22Rv1 (cell line): ENCODE data around the gene OR2T2.
"Not testable (repeated sequence)": the region's sequence is repeated elsewhere in the genome, so short reads cannot be mapped to it uniquely, and the experiment has no call there.

ENCODE experiments used
- ZFX ChIP-seq: fragments of 450-650 bp; IDR thresholded peaks from 2 replicates; pipeline ENCODE4 v1.6.1; 2017; ENCODE audit warnings: antibody characterized with exemption, borderline replicate concordance
- TF ChIP-seq, protein P1 (sequence below): fragments of 450-650 bp; IDR thresholded peaks from 2 replicates; pipeline ENCODE4 v1.5.1; 2017; ENCODE audit warnings: mild to moderate bottlenecking

DNA sequence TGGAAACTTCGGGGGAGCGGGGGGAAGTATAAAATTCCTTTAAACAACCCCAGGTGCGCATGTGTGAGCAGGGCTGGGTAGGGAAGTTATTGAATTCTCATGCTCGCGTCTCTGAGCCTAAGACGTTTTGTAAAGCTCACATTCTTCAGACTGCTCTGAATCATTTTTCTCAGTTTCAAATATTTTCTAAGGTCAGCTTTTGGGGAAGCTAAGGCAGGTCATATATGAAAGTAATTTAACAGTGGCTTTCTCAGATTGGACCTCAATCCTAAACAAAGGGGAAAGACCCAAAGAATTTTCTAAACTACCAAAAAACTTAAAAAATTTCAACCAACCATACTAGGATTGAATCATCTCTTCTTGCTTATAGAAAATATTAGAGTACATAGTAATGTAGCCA, 10.5 kb upstream of the OR2T2 start:
- TF ChIP-seq, protein P1, sequence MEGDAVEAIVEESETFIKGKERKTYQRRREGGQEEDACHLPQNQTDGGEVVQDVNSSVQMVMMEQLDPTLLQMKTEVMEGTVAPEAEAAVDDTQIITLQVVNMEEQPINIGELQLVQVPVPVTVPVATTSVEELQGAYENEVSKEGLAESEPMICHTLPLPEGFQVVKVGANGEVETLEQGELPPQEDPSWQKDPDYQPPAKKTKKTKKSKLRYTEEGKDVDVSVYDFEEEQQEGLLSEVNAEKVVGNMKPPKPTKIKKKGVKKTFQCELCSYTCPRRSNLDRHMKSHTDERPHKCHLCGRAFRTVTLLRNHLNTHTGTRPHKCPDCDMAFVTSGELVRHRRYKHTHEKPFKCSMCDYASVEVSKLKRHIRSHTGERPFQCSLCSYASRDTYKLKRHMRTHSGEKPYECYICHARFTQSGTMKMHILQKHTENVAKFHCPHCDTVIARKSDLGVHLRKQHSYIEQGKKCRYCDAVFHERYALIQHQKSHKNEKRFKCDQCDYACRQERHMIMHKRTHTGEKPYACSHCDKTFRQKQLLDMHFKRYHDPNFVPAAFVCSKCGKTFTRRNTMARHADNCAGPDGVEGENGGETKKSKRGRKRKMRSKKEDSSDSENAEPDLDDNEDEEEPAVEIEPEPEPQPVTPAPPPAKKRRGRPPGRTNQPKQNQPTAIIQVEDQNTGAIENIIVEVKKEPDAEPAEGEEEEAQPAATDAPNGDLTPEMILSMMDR: not testable (repeated sequence)
- TF ChIP-seq ZFX: not testable (repeated sequence)
